NOMO-1 treated with DMSO at 0.1 percent for 48 hours (cell line): ENCODE measurements around the gene SPATA24.
A peak's percentile ranks its signal among the peaks of the same experiment; 100 is the strongest.
"Not testable (repeated sequence)": the region's sequence is repeated elsewhere in the genome, so short reads cannot be mapped to it uniquely, and the experiment has no call there.

ENCODE experiments used
- DNase-seq: peaks from one replicate; lab custom pipeline; 2025; ENCODE audit not compliant: unreplicated experiment; lab: John Stamatoyannopoulos, UW

SPATA24 gene

DNA sequence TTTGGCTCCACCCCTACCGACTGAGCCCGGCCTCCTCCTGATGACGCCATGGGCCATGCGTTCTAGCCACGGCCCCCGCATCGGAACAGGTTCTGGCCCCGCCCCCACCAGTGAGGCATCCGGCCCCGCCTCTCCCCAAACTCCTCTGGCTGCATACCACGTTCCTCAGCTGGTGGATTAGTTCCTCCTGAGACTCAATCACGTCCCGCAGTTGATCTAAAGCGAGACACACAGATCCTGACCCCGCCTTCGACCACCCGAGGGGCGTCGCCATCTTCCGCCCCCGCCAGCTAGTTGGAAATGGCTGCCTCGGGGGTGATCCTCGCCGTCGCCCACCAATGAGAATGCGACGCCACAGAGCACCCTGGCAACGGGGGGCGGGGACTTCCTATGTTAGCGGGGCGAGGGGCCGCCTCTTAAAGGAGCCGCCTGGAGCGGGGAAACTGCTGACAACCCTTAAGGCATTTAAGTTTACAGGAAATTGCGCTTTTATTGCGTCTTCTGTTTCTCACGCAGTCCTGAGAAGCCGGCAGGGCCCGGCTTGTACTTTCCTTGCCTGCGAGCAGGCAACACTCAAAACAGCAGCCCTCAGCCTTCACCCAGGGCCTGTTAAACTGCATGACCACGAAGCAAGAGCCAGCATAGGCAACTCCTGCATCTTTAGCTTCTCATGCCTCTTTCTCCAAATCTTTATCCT is at the start of gene SPATA24:
SPATA24 (minus strand) TSS at position 303 of the 697 bp plus-strand sequence; CDS start at position 274, 29 bp downstream.
- peak; percentile 98 for DNase-seq

DNA sequence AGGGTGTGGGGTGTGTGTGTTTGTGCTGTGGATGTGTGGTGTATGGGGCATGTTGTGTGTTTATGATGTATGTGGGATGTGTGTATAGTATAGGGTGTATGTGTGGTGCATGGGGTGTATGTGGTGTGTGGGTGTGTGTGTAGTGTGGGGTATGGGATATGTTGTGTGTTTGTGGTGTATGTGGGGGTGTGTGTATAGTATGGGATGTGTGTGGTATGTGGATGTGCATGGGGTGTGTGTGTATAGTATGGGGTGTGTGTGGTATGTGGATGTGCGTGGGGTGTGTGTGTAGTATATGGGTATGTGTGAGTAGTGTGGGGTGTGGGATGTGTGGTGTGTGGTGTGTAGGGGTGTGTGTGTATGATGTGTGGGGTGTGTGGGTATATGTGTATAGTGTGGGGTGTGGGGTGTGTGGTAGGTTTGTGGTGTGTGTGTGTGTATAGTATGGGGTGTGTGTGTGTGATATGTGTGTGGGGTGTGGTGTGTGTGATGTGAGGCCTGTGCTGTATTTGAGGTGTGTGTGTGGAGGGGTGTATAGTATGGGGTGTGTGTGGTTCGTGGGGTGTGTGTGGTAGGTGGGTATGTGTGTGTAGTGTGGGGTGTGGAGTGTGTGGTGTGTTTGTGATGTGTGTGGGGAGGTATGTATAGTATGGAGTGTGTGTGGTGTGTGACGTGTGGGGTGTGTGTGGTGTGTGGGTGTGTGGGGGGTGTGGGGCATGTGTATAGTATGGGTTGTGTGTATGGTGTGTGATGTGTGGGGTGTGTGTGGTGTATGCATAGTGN is 48.2 kb upstream of the SPATA24 start:
- no peak for DNase-seq

DNA sequence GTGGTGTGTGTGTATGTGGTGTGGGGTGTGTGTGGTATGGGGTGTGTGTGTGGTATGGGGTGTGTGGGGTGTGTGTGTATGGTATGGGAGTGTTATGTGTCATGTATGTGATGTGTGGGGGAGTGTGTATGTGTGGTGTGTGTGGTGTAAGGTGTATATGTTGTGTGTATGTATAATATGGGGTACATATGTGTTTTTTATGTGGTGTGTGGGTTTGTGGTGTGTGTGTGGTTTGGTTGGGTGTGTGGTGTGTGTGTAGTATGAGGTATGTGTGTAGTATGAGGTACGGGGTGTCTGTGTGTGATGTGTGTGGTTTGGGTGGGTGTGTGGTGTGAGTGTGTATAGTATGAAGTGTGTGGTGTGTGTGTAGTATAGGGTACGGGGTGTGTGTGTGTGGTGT is 47.3 kb upstream of the SPATA24 start:
- DNase-seq: no peak

- DNase-seq: no peak
Measured at GRCh38 chr5:139446956-139447779, 43.3 kb upstream of the SPATA24 start.

DNA sequence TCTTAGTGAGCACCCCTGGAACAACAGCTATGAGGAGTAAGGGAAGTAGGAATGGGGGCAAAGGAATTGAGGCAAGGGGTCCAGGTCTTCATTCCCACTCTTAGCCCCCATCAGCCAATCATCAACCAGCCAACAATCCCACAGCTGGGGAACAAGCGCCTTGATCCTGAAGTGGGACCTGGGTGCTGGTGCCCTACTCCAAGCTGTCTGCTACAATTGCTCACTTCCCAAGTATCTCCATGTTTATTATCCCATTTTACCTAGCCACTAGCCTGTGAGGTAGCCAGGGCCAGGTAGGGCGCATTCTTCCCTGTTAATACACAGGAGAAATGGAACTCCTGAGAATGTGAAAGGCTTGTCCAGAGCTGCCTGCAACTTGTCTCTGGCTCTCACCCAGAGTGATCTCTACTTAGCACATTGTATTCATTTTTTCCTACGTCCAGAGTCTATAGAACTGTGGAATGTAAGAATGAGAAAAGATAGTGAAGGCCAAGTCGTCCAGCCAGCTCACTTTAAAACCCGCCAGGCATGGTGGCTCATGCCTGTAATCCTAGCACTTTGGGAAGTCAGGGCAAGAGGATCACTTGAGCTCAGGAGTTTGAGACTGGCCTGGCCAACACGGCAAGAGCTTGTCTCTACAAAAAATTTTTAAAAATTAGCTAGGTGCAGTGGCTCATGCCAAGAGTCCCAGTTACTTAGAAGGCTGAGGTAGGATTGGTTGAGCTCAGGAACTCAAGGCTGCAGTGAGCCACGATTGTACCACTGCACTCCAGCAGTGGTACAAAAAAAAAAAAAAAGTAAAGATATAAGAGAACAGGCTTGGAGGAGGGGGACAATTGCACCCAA is 41.7 kb upstream of the SPATA24 start:
- no peak for DNase-seq

DNA sequence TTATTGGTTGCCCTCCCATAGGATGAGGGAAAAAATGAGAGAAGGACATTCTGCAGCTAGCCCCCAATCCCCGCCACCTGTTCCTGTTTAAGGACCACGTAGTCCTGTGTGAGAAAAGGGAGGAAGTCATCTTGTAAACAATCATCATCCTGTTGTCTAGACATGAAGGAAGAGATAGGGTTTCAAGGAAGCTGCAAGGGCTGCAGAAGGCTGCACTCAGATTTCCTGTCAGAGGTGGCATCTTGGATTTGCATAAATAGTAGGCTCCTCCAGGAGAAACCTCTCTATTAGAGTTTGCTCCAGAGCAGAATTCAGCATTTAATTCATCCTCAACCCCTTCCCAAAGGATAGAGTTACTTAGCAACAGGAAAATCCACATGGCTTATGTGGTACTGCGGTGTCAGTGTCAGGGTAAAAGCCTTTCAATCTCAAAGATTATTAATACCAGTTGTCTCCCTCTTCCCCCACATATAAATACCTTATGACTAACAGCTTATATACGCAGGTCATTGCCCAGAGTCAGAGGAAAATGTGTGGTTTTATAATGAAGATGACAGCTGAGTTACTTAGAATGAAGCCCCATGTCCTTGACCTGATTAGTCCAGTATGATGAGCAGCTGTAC is 40.1 kb upstream of the SPATA24 start:
- DNase-seq: no peak

GRCh38 chr5:139440416-139440815 is 36.5 kb upstream of the SPATA24 start:
- not testable (repeated sequence) for DNase-seq

DNA sequence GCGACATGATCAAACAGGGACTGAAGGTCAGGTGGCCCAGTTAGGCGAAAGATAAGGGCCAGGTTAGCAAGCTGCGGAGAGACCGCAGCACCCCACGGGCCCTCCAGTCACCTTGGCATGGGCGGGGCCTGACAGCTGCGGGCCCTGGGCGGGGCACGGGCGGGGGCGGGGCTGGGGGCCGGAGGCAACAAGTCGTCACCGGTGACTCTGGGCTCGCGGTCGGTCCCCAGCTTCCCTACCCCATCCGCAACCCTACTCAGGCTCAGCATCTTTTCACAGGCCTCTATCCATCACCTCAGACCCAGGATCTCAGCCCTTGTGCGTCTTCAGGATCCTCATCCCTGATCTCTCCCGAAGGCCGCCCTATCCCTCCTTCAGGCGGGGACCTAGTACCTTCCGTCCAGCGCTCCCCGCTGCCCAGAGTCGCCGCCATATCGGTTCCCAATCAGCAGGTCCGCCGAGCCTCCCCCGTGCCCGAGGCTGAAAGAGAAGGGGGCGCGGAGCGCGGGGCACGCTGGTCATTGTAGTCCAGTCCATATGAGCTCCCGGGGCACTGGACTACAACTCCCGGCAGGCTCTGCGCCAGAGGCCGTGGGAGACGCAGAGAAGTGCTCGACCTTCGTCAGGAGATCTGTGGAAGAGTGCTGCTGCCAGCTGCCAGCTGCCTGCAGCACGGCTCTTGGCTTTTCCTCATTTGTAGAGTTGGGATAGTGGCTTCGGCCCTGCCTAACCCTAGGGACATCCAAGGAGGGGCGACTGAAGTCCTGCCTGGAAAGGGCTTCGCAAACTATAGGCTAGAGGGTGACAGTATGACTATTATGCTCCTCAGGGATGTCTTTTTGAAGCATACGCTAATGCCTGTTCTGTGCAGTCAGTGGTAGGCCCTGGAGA is 35.4 kb upstream of the SPATA24 start, which contains the start of gene DNAJC18:
DNAJC18 (minus strand) TSS at position 513 of the 891 bp plus-strand sequence; CDS start at position 433, 80 bp downstream.
- DNase-seq: peak; percentile 85

- no peak for DNase-seq
Measured at GRCh38 chr5:139438707-139439012, 34.8 kb upstream of the SPATA24 start.

DNA sequence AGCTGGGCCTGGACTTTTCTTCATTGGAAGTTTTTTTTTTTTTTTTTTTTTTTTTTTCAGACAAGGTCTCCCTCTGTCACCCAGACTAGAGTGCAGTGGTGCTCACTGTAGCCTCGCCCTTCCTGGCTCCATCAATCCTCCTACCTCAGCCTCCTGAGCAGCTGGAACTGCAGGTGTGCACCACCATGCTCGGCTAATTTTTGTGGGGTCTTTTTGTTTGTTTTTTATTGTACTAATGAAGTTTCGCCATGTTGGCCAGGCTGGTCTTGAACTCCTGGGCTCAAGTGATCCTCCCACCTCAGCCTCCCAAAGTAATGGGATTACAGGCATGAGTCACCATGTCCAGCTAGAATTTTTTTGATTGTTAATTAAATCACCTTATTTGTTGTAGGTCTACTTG is 31.8 kb upstream of the SPATA24 start:
- no peak for DNase-seq

- no peak for DNase-seq
Measured at GRCh38 chr5:139431706-139432105, 27.8 kb upstream of the SPATA24 start.

- no peak for DNase-seq
Measured at GRCh38 chr5:139430015-139430414, 26.1 kb upstream of the SPATA24 start.

DNA sequence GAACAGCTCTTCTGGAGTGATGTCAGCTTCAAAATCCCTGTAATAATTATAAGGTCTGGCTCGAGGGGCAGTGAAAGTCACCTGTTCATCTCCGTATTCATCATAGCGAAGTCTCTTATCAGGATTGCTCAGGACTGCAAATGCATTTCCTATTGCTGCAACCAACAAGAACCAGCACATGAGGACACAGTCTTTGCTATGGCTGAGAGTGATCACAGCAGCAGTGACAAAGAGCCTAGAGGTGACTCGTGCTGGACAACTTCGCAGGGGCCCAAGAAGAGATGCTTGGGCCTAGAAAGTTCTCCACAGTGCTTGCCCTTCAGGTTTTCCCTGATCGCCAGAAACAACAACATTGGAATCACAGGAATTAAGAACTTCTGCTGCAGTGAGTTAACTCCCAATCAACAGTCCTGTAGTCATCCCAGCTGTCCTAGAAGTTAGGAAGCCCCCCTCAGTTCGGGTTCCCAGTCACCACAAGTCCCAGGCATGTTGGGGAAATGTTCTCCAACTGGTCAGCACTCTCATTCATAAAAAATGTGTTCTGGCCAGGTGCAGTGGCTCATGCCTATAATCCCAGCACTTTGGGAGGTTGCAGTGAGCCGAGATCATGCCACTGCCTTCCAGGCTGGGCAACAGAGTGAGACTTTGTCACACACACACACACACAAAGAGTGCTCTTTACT is 22.5 kb upstream of the SPATA24 start:
- DNase-seq: no peak

GRCh38 chr5:139425497-139425896 is 21.6 kb upstream of the SPATA24 start:
- DNase-seq: no peak

GRCh38 chr5:139422307-139422893 is 18.5 kb upstream of the SPATA24 start:
- peak; percentile 82 for DNase-seq

DNA sequence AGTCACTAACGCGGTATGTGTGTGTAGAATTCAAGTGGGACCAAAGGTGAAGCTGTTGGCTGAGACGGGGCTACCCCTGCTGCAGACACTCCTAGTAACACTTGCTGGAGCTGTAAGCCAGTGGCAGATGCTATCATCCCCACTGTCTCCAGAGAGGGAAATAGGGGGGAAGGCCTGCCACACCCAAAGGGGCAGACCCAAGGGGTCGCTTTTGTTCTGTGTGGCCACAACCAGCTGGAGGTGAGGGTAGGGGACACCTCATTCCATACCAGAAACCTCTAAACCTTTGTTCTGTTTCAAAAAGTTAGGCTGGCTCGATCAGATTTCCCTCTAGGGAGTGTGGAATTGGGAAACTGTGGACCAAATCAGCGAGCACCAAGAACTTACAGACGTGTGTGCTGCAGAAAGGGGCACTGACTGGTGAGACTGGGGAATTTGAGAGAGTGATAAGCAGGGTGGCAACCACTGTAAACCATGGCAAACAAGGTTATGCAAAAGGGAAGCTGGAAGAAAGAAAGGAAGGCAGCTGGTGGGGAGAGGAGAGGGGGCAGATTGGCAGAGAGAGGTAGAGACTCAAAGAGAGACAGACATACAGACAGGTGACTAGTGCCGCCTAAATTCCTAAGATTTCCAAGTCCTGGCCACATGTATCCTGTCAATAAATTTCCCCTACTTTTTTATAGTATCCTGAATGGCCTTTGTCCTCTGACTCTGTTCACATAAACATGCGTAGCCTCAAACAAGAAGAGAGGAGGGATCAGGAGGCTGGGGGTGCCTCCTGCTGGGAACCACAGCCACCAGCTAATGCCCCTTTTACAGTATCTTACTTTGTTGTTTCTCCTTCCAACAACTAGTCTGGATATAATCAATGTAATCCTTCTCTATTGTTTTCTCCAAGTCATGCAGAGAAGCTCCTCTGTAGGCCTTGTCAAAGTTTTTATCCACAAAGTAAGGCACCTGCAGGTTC is 15.6 kb upstream of the SPATA24 start:
- no peak for DNase-seq

GRCh38 chr5:139418793-139419192 is 14.9 kb upstream of the SPATA24 start:
- no peak for DNase-seq
